Smooth muscle cell of the pulmonary artery (primary cell): Measurements from ENCODE around the gene KHDRBS1. TPM values are rescaled to one million over a fixed set of nuclear protein-coding genes. Genes with fewer than 3 reads are reported as not detected.

Experiments
- total RNA-seq: library from RNA; depleted of rRNA; stranded (reverse); fragments of >200 nt; gene quantifications from 2 replicates; pipeline ENCODE4 v1.2.3, GENCODE V29; 2014

The KHDRBS1 gene
- total RNA-seq, result 60.7 and 68.3 TPM in 2 replicates

GRCh38 chr1:32013386-32014198 lies at the start of gene KHDRBS1:
TSS of gene KHDRBS1 (plus strand) at chr1:32013868. CDS start at chr1:32013996, 128 bp downstream.

GRCh38 chr1:32072622-32073298 lies 59.1 kb downstream of the KHDRBS1 start, which contains the start of gene TMEM39B:
TSS of gene TMEM39B (plus strand) at chr1:32072939. CDS start at chr1:32073048, 109 bp downstream.

Other genes starting within 250 kb of the KHDRBS1 start
- 14.1 and 16.7 TPM in 2 replicates for gene ADGRB2, start 249.5 kb upstream of the KHDRBS1 start, total RNA-seq
- 30.7 and 63.8 TPM in 2 replicates for gene SPOCD1, start 197.8 kb upstream of the KHDRBS1 start, total RNA-seq
- 327 and 340 TPM in 2 replicates for gene PTP4A2, start 75.5 kb upstream of the KHDRBS1 start, total RNA-seq
- gene TMEM39B, start 59.1 kb downstream of the KHDRBS1 start, total RNA-seq, result 7.4 and 8.6 TPM in 2 replicates
- 51.3 and 51.9 TPM in 2 replicates for gene KPNA6, start 94.2 kb downstream of the KHDRBS1 start, total RNA-seq
- gene TXLNA, start 165.8 kb downstream of the KHDRBS1 start, total RNA-seq, result 82.8 and 85.0 TPM in 2 replicates
- 8.5 and 8.9 TPM in 2 replicates for gene CCDC28B, start 186.7 kb downstream of the KHDRBS1 start, total RNA-seq
- 1.4 and 1.7 TPM in 2 replicates for gene IQCC, start 191.8 kb downstream of the KHDRBS1 start, total RNA-seq
- gene DCDC2B, start 195.2 kb downstream of the KHDRBS1 start, total RNA-seq, result not detected in 2 replicates
- gene TMEM234, start 208.5 kb downstream of the KHDRBS1 start, total RNA-seq, result 19.1 and 24.2 TPM in 2 replicates
- gene EIF3I, start 208.5 kb downstream of the KHDRBS1 start, total RNA-seq, result 227 and 240 TPM in 2 replicates
- gene FAM167B, start 233.4 kb downstream of the KHDRBS1 start, total RNA-seq, result 0.98 and 2.3 TPM in 2 replicates
- not detected in 2 replicates for gene LCK, start 237.4 kb downstream of the KHDRBS1 start, total RNA-seq